NCI-H69 (cell line): ENCODE data around the gene AHNAK.
"Not testable (repeated sequence)": the region's sequence is repeated elsewhere in the genome, so short reads cannot be mapped to it uniquely, and the experiment has no call there.

Source experiments
- DNase-seq: peaks from one replicate; lab custom pipeline; 2025; lab: John Stamatoyannopoulos, UW

The AHNAK gene, protein sequence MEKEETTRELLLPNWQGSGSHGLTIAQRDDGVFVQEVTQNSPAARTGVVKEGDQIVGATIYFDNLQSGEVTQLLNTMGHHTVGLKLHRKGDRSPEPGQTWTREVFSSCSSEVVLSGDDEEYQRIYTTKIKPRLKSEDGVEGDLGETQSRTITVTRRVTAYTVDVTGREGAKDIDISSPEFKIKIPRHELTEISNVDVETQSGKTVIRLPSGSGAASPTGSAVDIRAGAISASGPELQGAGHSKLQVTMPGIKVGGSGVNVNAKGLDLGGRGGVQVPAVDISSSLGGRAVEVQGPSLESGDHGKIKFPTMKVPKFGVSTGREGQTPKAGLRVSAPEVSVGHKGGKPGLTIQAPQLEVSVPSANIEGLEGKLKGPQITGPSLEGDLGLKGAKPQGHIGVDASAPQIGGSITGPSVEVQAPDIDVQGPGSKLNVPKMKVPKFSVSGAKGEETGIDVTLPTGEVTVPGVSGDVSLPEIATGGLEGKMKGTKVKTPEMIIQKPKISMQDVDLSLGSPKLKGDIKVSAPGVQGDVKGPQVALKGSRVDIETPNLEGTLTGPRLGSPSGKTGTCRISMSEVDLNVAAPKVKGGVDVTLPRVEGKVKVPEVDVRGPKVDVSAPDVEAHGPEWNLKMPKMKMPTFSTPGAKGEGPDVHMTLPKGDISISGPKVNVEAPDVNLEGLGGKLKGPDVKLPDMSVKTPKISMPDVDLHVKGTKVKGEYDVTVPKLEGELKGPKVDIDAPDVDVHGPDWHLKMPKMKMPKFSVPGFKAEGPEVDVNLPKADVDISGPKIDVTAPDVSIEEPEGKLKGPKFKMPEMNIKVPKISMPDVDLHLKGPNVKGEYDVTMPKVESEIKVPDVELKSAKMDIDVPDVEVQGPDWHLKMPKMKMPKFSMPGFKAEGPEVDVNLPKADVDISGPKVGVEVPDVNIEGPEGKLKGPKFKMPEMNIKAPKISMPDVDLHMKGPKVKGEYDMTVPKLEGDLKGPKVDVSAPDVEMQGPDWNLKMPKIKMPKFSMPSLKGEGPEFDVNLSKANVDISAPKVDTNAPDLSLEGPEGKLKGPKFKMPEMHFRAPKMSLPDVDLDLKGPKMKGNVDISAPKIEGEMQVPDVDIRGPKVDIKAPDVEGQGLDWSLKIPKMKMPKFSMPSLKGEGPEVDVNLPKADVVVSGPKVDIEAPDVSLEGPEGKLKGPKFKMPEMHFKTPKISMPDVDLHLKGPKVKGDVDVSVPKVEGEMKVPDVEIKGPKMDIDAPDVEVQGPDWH (N-terminal part only)

GRCh38 chr11:62546244-62546928 lies at the start of gene AHNAK:
Gene AHNAK (minus strand): TSS chr11:62546806. CDS start chr11:62536098, 10,708 bp downstream.
- peak; percentile 73 for DNase-seq

- DNase-seq, result no peak
These were observed 48.5 kb upstream of the AHNAK start for GRCh38 chr11:62595124-62595523.

DNA sequence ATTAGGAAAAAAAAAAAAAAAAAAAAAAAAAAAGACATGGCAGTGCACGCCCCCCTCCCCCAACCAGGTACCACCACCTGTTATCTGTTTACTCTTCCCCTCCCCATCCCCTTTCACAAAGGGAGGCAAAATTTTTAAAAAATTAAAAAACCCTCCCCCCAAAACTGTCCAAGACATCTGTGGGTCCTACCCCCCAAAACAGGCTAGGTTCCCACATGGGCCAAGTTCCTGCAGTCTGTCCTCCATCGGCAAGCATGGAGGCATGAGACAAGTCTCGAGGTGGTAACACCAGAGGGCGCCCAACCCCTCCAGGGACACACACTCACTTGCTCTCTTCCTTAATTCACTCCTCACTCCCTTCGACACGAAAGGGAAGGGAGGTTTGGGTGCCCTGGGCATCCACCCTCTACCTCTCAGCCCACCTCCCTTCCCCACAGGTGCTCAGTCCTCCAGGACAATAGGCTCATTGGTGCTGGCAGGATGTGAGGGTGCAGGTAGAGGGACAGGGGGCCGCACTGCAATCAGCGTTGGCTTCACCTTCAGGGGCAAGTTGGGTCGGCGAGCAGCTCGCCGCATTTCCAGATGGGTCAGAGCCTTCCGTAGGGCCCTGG lies 46.9 kb upstream of the AHNAK start:
- peak; percentile 83 for DNase-seq

DNA sequence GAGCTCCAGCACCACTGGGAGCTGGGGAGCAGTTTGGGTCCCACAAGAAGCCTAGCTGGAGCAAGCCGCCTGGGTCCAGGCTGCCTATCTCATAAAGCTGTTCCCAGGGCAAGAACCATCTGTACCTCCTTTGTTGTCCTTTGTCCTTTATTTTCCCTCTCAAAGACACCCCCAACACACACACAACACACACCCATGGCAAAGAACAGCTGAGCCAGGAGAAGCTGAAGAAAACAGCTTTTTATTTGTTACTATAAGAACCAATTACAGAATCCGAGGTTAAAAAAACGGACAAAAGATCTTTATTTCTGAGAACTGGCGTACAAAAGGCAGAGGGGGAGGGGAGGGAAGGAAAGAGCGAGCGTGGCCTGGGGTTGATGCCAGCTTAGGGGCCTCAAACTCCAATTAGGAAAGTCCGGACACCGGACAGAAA lies 46.4 kb upstream of the AHNAK start:
- DNase-seq, result no peak

DNA sequence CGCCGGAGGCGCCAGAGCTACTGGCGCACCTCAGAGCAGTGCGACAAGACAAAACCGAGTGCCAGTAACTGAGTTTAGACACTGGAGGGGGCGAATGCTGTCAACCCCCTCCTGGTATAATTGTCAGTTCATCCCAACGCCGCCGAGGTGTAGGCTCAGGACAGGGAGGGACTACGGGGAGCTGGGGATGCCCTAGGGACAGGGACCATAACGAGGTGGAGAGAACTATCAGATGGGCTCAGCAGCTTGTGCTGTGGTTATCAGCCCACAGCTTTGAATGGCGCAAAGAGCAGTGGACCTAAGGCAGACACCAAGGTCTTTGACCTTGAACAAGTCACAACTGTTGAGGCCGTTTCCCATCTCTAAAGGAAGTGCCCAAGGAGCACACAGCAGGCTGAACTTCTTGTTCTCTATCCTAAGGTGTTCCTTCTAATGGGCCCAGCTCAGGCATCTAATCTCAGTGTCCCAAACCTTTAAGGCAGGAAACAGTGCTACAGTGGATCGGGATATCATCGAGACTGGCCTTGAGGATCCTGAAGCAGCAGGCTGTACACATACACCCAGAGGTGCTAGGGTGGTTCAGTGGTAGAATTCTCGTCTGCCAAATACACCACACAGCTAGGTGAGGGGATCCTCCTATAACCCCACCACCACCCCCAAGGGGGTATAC lies 45.7 kb upstream of the AHNAK start:
- DNase-seq, result peak; percentile 49

GRCh38 chr11:62591448-62592145 lies 45.0 kb upstream of the AHNAK start, which contains the start of gene TUT1:
Gene TUT1 (minus strand): TSS chr11:62591523. CDS start chr11:62591485, 38 bp downstream.
- peak; percentile 100 for DNase-seq

DNA sequence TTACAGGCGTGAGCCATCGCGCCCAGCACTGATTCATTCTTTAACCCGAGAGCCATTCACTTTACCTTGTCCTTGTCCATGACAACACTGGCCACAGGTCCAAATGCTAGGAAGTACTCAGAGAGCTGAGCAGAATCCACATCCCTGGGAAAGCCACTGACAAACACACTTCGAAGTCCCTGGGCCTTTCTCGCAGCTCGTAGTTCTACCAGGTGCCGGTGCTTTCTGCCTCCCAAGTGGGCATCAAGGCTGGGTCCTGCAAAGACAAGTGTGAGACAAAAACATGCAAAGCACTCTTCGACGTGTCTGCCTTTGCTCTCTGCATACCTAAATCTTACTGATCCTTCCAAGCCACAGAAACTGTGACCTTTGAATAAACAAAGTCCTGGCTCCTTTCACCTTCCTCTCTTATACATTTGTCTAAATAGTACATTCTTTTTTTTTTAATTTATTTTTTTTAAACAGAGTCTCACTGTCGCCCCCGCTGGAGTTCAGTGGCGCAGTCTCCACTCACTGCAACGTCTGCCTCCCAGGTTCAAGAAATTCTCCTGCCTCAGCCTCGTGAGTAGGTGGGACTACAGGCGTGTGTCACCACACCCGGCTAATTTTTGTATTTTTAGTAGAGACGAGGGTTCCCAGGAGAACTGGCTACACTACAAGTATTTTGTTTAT lies 42.5 kb upstream of the AHNAK start:
- DNase-seq, result no peak

DNA sequence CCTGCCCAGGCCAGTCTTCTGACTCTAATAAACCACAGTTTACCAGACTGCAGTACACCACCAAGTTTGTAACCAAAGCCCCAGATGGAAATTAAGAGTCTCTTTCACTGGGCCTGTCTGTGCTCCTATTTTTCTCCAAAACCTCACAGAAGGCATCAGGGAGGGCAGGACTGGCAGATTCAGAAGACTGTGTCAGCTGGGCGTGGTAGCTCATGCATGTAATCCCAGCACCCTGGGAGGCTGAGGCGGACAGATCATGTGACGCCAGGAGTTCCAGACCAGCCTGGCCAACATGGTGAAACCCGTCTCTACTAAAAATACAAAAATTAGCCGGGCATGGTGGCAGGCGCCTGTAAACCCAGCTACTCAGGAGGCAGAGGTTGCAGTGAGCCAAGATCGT lies 38.8 kb upstream of the AHNAK start:
- DNase-seq, result not testable (repeated sequence)

DNA sequence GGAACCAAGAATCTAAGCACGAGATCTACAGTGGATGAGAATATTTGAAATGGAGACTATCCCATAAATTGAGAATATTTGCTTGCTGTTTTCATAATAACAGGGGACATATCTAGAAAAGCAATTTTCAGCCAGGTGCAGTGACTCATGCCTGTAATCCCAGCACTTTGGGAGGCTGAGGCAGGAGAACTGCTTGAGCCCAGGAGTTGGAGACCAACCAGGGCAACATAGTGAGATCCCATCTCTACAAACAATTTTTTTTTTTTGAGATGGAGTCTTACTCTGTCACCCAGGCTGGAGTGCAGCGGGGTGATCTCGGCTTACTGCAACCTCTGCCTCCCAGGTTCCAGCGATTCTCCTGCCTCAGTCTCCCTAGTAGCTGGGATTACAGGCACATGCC lies 35.1 kb upstream of the AHNAK start:
- DNase-seq, result not testable (repeated sequence)

- DNase-seq, result no peak
These were observed 34.5 kb upstream of the AHNAK start for GRCh38 chr11:62580959-62581715.

- DNase-seq, result no peak
These were observed 32.6 kb upstream of the AHNAK start for GRCh38 chr11:62579252-62579651.

DNA sequence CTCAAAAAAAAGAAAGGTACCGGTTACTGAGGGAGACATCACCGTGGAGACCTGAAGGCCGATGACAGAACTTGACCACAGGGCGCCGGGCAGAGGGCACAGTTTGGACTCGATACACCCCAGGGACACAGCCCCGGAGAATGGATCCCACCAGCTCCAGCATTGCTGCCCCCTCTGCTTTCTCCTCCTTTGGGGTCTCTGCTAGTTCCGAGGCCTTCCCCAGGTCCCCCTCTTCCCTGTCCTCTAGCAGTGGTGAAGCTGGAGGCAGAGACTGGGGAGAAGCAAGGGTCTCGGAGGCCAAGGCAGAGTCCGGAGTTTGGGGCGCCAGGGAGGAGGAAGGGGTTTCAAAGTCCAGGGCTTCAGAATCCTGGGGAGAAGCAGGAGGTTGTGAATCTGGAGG lies 31.9 kb upstream of the AHNAK start:
- DNase-seq, result no peak

DNA sequence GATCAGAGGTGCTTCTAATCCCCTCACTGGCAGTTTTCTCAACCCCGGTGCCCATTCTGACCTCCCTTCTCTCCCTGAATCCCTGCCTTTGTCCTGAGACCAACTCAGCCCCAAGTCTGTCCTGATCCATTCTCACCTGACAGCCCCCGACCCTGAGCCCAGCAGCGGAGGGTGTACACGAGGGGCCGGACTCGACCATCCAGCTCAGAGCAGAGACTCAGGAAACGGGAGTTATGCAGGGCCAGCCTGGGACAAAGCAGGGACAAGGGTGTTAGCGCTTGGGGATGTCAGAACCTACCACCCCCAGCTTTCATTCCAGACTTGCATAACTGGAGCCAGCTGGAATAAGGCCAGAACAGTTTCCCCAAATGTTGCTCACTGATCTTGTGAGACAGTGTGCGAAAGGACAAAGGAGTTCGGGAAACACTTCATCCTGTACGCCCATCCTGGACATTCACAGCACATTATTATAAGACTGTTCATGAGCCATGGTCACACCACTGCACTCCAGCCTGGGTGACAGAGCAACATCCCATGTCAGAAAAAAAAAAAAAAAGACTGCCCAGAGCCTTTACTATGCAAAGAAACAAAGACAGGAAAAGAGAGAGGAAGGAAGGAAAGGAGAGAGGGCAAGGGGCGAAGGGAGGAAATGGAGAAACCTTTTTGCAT lies 30.6 kb upstream of the AHNAK start:
- DNase-seq, result no peak

DNA sequence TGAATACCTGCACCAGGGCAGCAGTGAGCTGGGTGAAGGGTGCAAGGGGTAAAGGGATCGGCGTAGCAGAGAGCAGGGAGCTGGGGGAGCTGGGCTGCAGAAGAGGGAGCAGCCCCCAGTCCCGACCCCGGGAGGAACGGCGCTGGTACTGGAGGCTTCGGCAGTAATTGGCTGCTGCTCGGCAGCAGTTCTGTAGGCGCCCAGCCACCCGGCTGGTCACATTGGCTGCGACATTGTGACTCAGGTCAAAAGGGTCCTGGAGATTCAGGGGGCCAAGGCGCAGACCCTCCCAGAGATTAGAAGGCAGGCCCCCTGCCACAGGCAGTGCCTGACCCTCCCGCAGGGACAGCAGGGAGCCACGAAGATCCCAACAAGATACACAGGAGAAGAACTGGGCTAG lies 29.2 kb upstream of the AHNAK start:
- no peak for DNase-seq

GRCh38 chr11:62575156-62575555 lies 28.6 kb upstream of the AHNAK start:
- peak; percentile 48 for DNase-seq

GRCh38 chr11:62574363-62575071 lies 27.9 kb upstream of the AHNAK start:
- DNase-seq, result peak; percentile 75
